Activated CD8-positive, alpha-beta memory T cell treated with anti-CD3 and anti-CD28 coated beads for 36 hours (primary cell): ENCODE data around the gene TNFRSF19. TPM values are rescaled to one million over a fixed set of nuclear protein-coding genes. Genes with fewer than 3 reads are reported as not detected.

Experiments
- CTCF ChIA-PET: fragments of 350-600 bp; sonication (Branson Sonifier 250); formaldehyde crosslinking; loops from one replicate; lab custom pipeline; 2021; ENCODE audit warnings: antibody characterized with exemption; lab: Charles Lee
- POLR2A ChIA-PET: fragments of 350-600 bp; sonication (Branson Sonifier 250); formaldehyde crosslinking; loops from one replicate; lab custom pipeline; 2021; ENCODE audit warnings: antibody characterized with exemption; lab: Charles Lee
- total RNA-seq, 2 experiments: library from RNA; stranded (reverse); gene quantifications; one replicate each; pipeline ENCODE4 v1.2.3, GENCODE V29; 2021

Gene TNFRSF19
- total RNA-seq, 2 experiments from 2014 or later = not detected

DNA sequence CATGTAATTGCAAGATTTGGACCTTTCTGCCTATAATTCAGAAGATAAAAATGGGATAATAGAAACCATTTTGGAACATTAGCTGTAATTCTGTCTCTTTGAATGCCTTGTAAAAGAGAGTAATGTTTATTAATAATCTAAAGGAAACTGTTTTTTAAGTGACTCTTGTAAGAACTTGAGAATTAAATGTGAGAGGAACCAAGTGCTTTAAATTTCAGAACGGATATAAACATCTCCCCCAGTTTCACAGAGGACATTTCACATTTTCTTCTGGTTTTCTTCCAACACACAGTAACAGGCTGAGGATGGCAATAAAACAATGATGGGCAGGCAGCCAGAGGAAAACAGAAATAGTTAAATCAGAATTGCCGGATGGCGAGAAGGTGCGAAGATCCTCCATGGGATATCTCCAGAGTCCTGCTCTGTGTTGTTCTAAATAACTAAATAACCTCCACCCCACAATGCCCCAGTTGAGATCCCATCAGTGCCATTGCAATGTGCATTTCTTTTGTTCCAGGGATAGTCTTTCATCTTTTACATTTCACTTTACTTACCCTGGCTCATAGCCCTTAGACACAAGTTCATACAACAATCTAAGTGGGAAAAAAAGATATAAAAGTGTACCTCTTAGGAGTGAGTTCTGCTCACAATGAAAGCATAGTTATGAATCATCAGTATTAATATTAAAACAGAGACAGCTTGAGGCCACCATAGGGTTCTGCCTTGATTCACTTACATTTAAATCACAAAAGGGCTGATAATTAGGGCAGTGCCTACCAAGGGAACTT is 73.3 kb downstream of the TNFRSF19 start:
- ChIA-PET CTCF (no interaction called here), POLR2A (no interaction called here)

DNA sequence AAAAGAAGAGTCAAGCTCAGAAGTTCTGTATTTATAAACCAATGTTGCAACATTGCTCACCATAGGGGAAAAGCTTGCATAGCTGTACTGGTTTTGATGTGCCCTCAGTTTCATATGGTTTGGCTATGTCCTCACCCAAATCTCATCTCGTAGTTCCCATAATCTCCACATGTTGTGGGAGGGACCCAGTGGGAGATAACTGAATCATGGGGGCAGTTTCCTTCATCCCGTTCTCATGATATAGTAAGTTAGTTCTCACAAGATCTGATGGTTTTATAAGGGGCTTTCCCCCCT is 73.9 kb downstream of the TNFRSF19 start:
- POLR2A ChIA-PET = no interaction called here
- CTCF ChIA-PET = no interaction called here

DNA sequence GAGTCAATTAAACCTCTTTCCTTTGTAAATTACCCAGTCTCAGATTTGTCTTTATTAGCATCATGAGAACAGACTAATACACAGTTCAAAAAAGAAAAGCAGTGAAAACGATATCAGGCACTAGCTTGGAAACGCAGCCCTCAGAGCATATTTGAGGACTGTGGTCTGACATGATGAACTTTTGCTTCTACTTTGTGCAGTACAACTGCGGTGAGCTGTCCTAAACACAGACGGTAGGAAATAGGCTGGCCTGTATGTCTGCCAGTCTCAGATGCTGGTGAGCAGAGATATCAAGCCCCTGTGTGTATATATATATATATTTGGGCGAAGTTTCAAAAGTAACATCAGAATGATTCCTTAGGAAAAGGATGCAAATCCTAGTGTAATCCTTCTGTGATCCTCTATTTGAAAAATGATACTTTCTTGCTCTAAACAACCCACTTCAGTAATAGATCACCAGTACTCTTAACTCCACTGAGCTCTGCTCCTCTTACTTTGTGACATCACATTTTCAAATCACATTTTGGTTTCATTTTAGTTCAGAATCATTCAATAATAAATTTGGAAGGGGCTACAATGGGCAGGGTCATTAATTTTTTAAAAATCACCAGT is 74.4 kb downstream of the TNFRSF19 start:
- POLR2A ChIA-PET = no interaction called here
- CTCF ChIA-PET = no interaction called here

DNA sequence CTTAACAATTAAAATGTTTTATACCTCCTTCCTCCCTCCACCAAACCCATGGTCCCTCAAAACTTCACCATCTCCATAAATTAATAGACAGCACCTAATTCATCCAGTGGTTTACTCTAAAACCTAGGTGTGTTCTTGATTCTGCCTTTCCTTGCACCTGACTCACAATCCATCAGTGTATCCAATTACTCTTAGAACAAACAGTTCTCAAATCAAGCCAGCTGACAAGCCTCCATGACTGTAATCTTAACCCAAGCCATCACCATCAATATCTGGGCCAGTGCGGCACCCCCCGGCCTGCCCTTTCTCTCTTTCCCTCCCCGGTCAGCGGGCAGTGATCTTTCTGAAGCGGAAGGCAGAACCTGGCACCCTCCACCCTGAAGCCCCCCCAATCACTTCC is 75.6 kb downstream of the TNFRSF19 start:
- ChIA-PET POLR2A (no interaction called here), CTCF (no interaction called here)

DNA sequence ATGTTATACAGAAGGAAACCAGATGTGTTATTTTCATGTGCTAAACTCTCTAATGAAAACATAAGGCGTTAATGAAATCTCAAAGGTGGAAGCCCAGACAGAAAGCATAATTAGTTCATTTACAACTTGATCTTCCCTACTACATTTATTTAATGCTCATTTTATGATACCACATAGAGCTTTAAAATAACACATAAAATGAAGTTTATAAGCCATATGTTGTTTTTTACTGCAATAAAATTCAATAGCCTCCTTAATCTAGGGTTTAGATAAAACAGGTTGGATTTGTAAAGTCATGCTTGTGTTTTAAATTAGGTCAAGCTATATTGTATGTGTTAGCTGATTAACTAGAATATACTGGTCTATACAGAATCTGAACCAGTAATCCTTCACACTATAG is 81.2 kb downstream of the TNFRSF19 start:
- CTCF ChIA-PET = no interaction called here
- POLR2A ChIA-PET = no interaction called here

DNA sequence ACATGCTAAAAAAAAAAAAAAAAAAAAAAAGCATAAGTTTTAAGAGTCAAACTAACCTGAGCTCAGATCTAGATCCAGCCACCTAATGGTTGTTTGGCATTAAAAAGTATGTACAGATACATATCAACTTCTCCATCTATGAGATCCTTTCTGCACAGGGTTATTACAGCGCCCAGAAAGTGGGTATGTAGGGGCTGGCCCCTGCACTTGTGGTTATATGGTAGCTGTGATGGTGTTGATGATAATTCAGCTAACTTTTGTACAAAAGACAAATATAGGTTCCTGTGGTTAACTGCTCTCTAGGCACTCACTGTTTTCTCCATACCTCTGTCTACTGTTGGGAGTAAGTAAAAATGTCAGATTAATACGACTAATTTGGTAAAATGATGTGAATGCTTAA is 81.7 kb downstream of the TNFRSF19 start:
- CTCF ChIA-PET = no interaction called here

DNA sequence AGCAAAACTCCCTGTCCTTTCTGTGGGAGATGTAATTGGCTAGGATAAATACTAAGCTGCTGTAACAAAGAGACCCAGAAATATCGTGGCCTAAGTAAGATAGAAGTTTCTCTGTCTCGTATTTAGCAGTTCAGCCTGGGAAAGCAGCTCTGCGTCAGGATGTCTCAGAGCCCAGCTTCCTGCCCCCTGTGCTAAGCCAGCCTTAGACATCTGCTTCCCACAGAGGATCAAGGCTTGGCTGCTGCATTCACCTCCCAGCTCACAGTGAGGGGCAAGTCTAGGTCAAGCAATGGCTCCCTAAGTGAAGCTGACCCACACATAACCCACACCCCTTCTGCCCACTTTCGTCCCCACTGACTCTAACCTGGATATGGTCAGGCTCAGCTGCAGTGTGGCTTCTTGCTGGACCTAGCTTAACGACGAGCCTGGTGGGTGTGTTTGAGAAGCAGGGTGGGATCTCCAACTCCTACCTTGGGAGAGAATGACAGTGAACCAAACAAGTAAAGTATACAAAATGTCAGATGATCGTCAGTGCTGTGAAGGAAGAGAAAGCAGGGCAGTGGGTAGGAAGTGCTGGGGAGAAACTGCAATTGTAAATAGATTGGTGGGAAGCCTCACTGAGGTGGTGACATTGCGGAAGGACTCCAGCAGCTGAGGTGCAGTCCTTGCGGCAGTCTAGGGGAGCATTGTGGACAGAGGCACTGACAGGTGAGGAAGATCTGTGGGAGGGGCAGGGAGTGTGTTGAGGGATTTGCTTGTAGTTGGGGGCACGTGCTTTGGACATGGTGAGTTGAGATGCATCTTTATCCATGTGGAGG is 82.9 kb downstream of the TNFRSF19 start:
- CTCF ChIA-PET = no interaction called here

More for the DNA sequence above, 81.7 kb downstream of the TNFRSF19 start:
- POLR2A ChIA-PET = no interaction called here

DNA sequence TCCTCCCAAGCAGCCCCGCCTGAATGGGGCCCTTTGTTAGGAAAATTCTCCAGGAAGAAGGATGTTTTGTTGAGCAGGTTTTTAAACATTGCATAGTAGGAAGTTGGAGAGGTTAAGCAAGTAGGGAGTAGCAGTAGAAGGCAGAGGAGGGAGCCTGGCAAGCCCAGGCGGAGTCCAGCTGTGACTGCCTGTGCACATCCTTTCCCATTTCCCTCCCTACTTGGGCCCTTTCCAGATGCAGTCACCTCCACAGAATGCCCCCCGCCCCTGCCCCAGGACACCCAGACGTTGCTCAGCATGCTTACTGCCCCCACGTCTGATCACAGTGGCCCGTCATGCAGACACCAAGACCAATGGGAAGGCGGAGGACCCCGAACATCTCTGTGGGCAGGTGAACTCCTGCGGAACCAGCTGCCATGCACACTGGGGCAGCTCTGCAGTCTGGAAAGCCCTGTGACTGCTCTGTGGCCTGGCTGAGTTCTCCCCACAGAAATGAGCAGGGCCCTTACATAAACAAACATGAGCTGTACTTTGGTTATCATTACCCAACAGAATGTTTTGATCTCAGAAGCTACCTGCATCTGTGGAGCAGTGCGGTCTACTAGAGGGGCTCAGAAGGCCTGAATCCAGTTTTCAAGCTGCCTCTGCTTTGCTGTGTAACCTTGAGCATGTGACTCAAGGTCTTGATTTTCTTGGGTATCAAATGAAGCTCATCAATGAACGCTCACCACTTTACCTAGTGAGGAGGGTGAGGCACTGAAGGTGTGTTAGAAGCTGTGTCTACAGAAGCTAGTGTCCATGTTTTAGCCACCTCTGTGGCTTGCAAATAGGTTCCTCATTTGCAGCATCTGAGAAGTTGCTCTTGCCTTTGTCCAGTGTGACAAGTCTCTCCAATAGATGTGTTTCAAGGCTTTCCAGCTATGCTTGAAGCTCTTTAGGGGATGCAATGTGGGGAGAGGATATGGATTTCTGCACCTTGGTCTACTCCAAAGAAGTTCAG is 84.2 kb downstream of the TNFRSF19 start:
- POLR2A ChIA-PET = no interaction called here
- CTCF ChIA-PET = no interaction called here

More for the DNA sequence above, 82.9 kb downstream of the TNFRSF19 start:
- POLR2A ChIA-PET = no interaction called here

DNA sequence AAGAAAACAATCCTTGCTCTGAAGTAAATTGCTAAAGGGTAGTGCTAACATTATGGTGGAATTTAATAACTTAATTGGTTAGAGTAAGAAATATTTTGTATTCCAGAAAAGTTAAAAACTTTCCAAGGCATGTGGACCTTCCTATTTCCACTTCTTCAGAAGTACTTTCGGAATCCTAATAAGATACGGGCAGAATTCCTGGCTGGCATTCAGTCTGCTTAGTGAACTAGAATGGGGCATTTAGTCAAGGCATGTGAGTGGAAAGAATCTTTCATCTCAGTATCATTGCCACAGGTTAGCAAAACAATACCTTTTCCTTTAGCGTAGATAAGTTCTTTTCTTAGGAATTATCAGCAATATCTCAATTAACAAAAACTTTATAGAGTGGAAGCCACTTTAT is 85.1 kb downstream of the TNFRSF19 start:
- ChIA-PET POLR2A (no interaction called here), CTCF (no interaction called here)

DNA sequence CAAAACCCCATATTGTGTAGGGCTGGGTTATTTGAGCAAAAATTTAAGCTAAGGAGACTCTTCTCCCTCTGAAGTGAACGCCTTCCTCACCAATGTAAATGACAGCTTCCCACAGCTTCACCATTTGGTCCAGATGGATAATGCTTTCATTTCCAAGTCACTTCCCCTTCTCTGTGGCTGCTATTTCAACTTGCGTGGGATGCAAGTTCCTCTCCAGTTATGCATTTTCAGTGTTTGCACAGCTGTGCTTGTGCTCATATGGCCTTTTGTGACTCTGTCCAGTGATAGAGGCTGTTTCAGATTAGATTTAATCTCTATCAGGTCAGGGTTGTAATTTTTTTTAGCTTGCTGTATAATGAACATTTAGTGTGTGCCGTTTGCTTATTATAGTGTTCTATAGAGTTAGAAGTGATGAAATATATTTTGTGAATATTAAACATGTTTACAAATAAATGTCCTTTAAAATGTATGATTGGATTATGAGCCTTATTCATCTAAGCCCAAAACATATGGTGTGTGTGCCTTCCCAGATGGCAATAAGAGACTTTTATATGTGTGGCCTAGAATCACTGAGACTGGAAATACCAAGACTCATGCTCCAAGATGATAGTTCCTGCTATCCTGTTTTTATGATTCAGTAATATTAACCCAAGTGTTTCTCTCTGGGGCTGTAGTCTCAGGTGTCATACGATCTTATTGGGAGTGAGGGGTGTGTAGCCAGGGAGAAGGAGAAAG is 86.6 kb downstream of the TNFRSF19 start:
- CTCF ChIA-PET = no interaction called here
- POLR2A ChIA-PET = no interaction called here

DNA sequence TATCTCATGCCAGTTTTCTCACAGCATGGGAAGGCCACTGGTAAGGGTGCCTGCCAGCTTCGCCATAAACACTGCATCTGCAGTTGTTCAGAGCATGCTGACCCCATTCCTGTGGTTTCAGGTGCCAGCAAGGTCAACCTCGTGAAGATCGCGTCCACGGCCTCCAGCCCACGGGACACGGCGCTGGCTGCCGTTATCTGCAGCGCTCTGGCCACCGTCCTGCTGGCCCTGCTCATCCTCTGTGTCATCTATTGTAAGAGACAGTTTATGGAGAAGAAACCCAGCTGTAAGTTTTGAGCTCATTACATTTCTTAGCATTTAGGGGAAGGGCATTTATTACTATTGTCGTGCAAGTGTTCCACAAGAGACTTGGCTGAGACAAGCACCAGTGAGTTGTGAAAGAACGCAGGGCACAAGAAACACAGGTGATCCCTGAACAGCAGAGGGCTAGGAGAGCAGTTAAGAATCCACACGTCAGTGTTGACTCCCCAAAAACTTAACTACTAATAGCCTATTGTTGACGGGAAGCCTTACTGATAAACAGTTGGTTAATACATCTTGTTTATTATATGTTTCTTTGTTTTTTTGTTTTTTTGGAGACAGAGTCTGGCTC is 88.8 kb downstream of the TNFRSF19 start:
- CTCF ChIA-PET = no interaction called here
- POLR2A ChIA-PET = no interaction called here

DNA sequence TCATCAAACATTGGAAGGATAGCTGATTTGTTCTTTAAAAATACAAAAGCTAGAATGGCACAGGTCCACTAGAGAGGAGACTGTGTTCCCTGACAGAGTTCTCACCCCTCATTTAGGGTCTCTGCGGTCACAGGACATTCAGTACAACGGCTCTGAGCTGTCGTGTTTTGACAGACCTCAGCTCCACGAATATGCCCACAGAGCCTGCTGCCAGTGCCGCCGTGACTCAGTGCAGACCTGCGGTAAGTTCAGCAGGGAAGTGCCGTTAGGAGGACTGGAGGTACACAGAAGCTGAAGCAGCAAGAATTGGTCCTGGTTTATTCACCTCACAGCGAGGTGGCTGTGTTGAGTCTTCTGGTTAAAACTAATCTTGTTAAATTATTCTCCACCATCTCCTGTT is 90.0 kb downstream of the TNFRSF19 start:
- ChIA-PET POLR2A (no interaction called here), CTCF (no interaction called here)

DNA sequence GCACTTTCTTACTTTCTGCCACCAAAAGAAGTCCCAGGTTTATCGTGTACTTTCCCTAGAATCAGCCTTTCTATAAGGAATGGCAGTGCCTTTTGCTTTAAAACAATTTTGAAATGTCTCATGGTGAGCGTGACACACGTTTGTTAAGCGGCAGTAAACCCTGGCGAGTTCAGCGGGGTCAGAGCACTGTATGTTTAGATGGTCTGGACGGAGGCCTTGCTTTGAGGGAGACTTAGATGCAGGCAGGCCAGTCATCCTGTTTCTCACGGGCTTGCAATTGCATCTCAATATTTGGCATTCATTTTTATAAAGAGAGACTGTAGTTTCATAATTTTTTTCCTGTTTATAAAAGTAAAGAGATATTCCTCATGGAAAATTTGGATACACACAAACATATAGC is 96.4 kb downstream of the TNFRSF19 start:
- POLR2A ChIA-PET = no interaction called here
- CTCF ChIA-PET = no interaction called here

DNA sequence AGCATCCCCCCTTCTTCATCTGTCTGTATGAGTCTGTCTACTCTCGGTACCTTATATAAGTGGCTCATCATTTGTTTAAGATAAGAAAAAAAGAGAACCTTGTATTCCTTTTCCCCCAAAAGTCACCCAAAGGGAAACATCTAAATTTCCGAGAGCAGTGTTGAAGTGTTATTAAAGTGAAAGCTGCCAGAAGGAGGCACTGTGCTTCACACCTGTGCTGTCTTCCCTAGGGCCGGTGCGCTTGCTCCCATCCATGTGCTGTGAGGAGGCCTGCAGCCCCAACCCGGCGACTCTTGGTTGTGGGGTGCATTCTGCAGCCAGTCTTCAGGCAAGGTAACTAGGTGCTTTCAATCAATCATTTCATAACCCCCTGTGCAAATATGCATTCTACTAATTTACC is 97.5 kb downstream of the TNFRSF19 start:
- ChIA-PET CTCF (no interaction called here), POLR2A (no interaction called here)

DNA sequence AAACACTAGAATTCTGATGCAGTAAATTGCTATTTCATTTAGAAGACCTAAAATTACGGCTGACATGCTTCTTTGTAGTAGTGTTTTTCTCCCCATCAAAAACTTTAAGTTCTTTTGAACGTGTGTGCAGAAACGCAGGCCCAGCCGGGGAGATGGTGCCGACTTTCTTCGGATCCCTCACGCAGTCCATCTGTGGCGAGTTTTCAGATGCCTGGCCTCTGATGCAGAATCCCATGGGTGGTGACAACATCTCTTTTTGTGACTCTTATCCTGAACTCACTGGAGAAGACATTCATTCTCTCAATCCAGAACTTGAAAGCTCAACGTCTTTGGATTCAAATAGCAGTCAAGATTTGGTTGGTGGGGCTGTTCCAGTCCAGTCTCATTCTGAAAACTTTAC is 98.3 kb downstream of the TNFRSF19 start:
- ChIA-PET CTCF (no interaction called here), POLR2A (no interaction called here)

DNA sequence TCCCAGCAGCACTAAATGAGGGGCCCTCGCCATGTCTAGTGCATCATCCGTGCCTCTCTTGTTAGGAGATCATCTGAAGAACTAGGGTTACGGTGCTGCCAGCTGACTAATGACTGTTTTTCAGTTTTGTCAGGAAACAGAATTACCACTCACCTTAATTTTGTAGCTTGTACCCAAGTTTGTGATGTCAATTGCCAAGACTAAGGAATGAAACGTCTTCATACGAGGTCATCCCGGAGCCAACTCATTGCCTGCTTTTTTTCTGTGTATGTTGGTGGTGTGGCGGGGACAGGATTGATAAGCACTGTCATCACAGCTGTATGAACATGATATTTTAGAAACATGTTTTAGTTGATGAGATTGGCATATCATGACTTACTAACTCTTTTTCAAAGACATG is 100.6 kb downstream of the TNFRSF19 start:
- ChIA-PET CTCF (no interaction called here), POLR2A (no interaction called here)

DNA sequence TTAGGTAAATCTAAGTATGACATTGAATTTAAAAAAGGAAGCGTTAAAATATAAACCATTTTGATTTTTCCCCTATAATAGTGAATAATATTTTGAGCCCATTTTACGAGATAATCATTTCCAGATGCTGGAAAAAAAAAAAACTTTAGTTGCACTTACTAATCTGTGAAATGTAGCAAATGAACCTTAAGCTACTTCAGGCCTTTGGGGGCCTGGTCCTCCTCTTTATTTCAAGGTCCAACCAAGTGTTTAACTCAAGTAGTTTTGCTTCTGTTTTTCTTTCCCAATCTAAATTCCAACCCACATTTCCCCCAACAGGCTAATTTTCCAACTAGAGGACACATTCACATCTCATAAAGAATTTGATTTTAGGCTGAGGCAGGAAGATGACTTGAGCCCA is 101.2 kb downstream of the TNFRSF19 start:
- POLR2A ChIA-PET = no interaction called here
- CTCF ChIA-PET = no interaction called here

DNA sequence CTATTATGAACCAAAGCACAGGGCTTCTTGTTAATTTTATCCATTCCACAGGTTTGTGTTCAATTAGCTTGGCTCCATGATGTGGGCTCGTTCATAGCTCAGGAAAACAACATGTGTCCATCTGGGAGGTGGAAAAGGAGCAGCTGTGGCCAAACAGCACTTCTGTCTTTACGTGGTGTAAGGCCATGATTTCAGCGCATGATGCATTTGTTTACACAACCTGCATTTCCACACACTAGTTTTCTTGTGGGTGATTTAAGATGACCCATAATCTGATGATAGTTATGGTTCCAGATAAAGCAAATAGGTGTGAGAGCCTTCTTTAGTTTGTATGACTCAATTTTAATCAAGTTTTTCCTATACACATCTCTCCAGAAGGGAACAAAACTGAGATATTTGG is 101.7 kb downstream of the TNFRSF19 start:
- POLR2A ChIA-PET = no interaction called here
- CTCF ChIA-PET = no interaction called here

DNA sequence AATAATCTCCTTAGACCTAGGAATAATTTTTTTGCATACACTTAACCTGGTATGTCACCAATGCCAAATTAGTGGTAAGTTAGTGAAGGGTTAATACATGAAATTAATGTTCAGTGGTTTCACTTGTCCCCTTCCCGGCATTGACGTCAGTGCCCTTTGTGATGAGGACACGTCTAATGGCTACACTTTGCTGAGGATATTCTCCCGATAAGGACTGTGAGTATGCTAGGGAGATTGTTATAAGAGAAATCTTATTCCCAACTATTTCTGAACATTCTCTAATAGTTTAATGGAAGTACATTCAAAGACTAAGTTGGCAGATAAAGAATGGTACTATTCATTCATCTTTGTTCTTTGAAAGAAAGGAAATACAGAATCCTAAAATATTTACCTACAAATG is 102.4 kb downstream of the TNFRSF19 start:
- CTCF ChIA-PET = no interaction called here

More for the DNA sequence above, 102.4 kb downstream of the TNFRSF19 start:
- POLR2A ChIA-PET = no interaction called here
